ENCODE measurements around the gene CPB1. TPM values are rescaled to one million over a fixed set of nuclear protein-coding genes. Genes with fewer than 3 reads are reported as not detected.

Gene CPB1
- total and polyA plus RNA-seq, 2 of the 8 experiments (the other 6 are each of a cell fraction or from before 2014, with no cell fraction given) = not detected

GRCh38 chr3:148828136-148828690 is 602 bp downstream of the CPB1 start:
- H3K9ac ChIP-seq (replicated peaks in 1 of 4; ENCODE audit: extremely low read depth in 1 of 4, low read depth in 3 of 4, low read length in 3 of 4) = no peak overlapping the region
- no peak for DNase-seq (ENCODE audit: low read depth in 1 of 2, low spot score in 2 of 2)
- H3K56ac ChIP-seq (replicated peaks; ENCODE audit: insufficient read length, low read depth, low read length) = no peak overlapping the region
- H3K79me1 ChIP-seq (ENCODE audit: low read depth, low read length) = no peaks in the 10 kb centered on the region
- no peak overlapping the region for H2AFZ ChIP-seq (ENCODE audit: low read length)
- H3K27ac ChIP-seq (ENCODE audit: low read depth, low read length) = no peak overlapping the region
- no peak for TF ChIP-seq CBX5 (IDR thresholded peaks at IDR 0.05; ENCODE audit: low read depth, low read length)
- no peak for TF ChIP-seq SIRT6 (IDR thresholded peaks at IDR 0.05; ENCODE audit: low read length)
- no peak for TF ChIP-seq TAF1 (IDR thresholded peaks at IDR 0.05; ENCODE audit: low read depth, low read length)
- no peak for TF ChIP-seq SUZ12 (IDR thresholded peaks at IDR 0.05; ENCODE audit: low read length)
- TF ChIP-seq CTBP2 (IDR thresholded peaks at IDR 0.05; ENCODE audit: borderline replicate concordance, insufficient read depth, insufficient read length, low read length) = no peak
- no peak for TF ChIP-seq RFX5 (IDR thresholded peaks at IDR 0.05; ENCODE audit: borderline replicate concordance, low read depth, low read length)
- TF ChIP-seq MAX (IDR thresholded peaks at IDR 0.05) = no peak
- H2BK5ac ChIP-seq (ENCODE audit: low read depth, low read length) = no peak overlapping the region
- no peak overlapping the region for H4K5ac ChIP-seq (ENCODE audit: insufficient read length, low read depth, low read length)
- no peak overlapping the region for H2BK15ac ChIP-seq (ENCODE audit: low read length)
- no peak overlapping the region for H3K4me2 ChIP-seq (ENCODE audit: insufficient read depth in 1 of 2, low read depth in 2 of 2, low read length in 2 of 2)
- no peak overlapping the region for H3K4ac ChIP-seq (replicated peaks; ENCODE audit: insufficient read length, low read depth, low read length)
- H2AK5ac ChIP-seq (ENCODE audit: low read depth, low read length) = no peak overlapping the region
- H3K79me2 ChIP-seq (ENCODE audit: control insufficient read depth in 1 of 2, insufficient read depth in 2 of 2, low read length in 2 of 2) = no peaks in the 10 kb centered on the region
- FAIRE-seq = no peak
- H3K14ac ChIP-seq (ENCODE audit: insufficient read length) = no peak overlapping the region
- no peak overlapping the region for H2BK20ac ChIP-seq (ENCODE audit: low read length)
- H3K27me3 ChIP-seq (replicated peaks in 1 of 4; ENCODE audit: control insufficient read depth in 3 of 4, extremely low read depth in 1 of 4, insufficient read depth in 3 of 4, low read length in 3 of 4) = no peaks in the 10 kb centered on the region
- 89% methylated on average over 4 of the region's 4 CpGs; no CpG with 5 or more reads in 1 of the 2 experiments for WGBS, 2 experiments (ENCODE audit: extremely low coverage in 1 of 2, insufficient coverage in 1 of 2, insufficient read length in 1 of 2, insufficient replicate concordance in 2 of 2, low coverage in 1 of 2, low lambda C conversion rate in 2 of 2, missing lambda C conversion rate in 1 of 2)
- H4K20me1 ChIP-seq (replicated peaks in 1 of 2; ENCODE audit: control insufficient read depth in 1 of 2, insufficient read depth in 2 of 2, low read length in 2 of 2) = no peaks in the 10 kb centered on the region
- H3K23me2 ChIP-seq (ENCODE audit: low read depth, low read length) = no peaks in the 10 kb centered on the region
- no peaks in the 10 kb centered on the region for H3K4me1 ChIP-seq (replicated peaks in 1 of 4; ENCODE audit: control insufficient read depth in 3 of 4, insufficient read depth in 4 of 4, low read length in 3 of 4)
- no peak overlapping the region for H3K18ac ChIP-seq (ENCODE audit: extremely low read depth, low read length)
- POLR2A ChIA-PET (ENCODE audit: partially characterized antibody) = no interaction called here
- H4K91ac ChIP-seq (replicated peaks; ENCODE audit: insufficient read length, low read length) = no peak overlapping the region
- H3K4me3 ChIP-seq (ENCODE audit: extremely low read depth in 1 of 4, insufficient read depth in 2 of 4, low read depth in 3 of 4, low read length in 4 of 4) = no peak overlapping the region
- H3K23ac ChIP-seq (ENCODE audit: insufficient read length) = no peak overlapping the region
- H3K9me3 ChIP-seq (ENCODE audit: insufficient read depth in 2 of 2, low read depth in 1 of 2, low read length in 1 of 2) = no peaks in the 10 kb centered on the region
- H2BK12ac ChIP-seq (ENCODE audit: low read depth, low read length) = no peak overlapping the region
- H2BK120ac ChIP-seq (replicated peaks; ENCODE audit: low read depth, low read length) = no peak overlapping the region
- no peak overlapping the region for H4K8ac ChIP-seq (ENCODE audit: extremely low read depth, insufficient read depth, low read length)
- H3K36me3 ChIP-seq (ENCODE audit: control insufficient read depth in 2 of 4, insufficient read depth in 4 of 4, low read length in 3 of 4) = no peaks in the 10 kb centered on the region
- CTCF ChIA-PET (ENCODE audit: partially characterized antibody) = interaction anchor here (0.8 to 1.2 kb wide), 2 partner anchors 32 to 35 kb away, joined by 3 read pairs; no protein-coding TSS in a partner anchor
